Ovary (tissue), 3 donors: ENCODE measurements around the gene FGFR2.

Experiments
- CTCF ChIP-seq, 3 donors: fragments of 450-650 bp in 2 of 3; fragments of 200-600 bp in 1 of 3; IDR thresholded peaks; one replicate each; pipeline versions ENCODE4 v1.5.1 to v1.8.0; 2016 to 2022; ENCODE audit warnings: antibody characterized with exemption in 3 of 3, mild to moderate bottlenecking in 1 of 3
- POLR2A ChIP-seq: fragments of 450-650 bp; IDR thresholded peaks from one replicate; pipeline ENCODE4 v1.6.1; 2017; ENCODE audit warnings: antibody characterized with exemption, mild to moderate bottlenecking, moderate library complexity
- donor health status: DM: no; HTN: no; CAD: no.

- no peak for TF ChIP-seq CTCF (IDR thresholded peaks at IDR 0.05)
- no peak for TF ChIP-seq POLR2A
Observed at GRCh38 chr10:121572859-121573537, 25.2 kb downstream of the FGFR2 start.
